Measurements from ENCODE around the gene CREG2. TPM values are rescaled to one million over a fixed set of nuclear protein-coding genes. Genes with fewer than 3 reads are reported as not detected.

CREG2 gene
- total RNA-seq, 1 experiment from 2014 or later = 119 TPM

DNA sequence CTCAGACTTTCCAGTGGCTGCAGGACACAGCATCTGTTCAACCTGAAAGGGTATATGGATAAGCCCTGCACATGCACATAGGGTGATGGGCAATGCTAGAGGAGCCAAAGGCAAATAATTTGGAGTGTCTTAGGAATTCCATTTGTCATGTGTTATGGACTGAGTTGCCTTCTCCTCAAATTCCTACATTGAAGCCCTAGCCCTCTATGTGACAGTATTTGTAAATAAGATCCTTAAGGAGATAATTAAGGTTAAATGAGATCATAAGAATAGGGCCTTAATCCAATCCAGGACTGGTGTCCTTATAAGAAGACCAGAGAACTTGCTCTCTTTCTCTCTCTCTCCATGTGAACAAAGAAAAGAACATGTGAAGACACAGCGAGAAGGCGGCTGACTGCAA is 42.9 kb upstream of the CREG2 start:
- no peak for DNase-seq
- CTCF ChIA-PET = no interaction called here
- no peak overlapping the region for H3K4me3 Mint-ChIP-seq (ENCODE audit: unreplicated experiment)
- no peaks in the 10 kb centered on the region for H3K27me3 ChIP-seq (replicated peaks; ENCODE audit: control insufficient read depth, insufficient read depth, low read length)
- H3K4me3 ChIP-seq (ENCODE audit: low read depth, low read length) = no peak overlapping the region
- no TSS peak for BruUV-seq (replicated peaks)
- intact Hi-C loops (cut with micrococcal nuclease; ENCODE audit: unreplicated experiment) = no loop called here
- POLR2A ChIA-PET = no interaction called here
- H3K36me3 Mint-ChIP-seq (ENCODE audit: insufficient read depth, unreplicated experiment) = no peaks in the 10 kb centered on the region
- no peak overlapping the region for H3K27ac Mint-ChIP-seq (ENCODE audit: unreplicated experiment)
- H3K9me3 Mint-ChIP-seq (ENCODE audit: unreplicated experiment) = no peaks in the 10 kb centered on the region
- no peaks in the 10 kb centered on the region for H3K27me3 Mint-ChIP-seq (ENCODE audit: insufficient read depth, unreplicated experiment)
- H3K4me1 Mint-ChIP-seq (ENCODE audit: low read depth, unreplicated experiment) = no peaks in the 10 kb centered on the region
- no peak for TF ChIP-seq CTCF (IDR thresholded peaks at IDR 0.05; ENCODE audit: insufficient read depth in 1 of 2, low read depth in 1 of 2, low read length in 1 of 2, severe bottlenecking in 1 of 2, unreplicated experiment in 1 of 2)
- no peaks in the 10 kb centered on the region for H3K36me3 ChIP-seq (ENCODE audit: control insufficient read depth, insufficient read depth, low read length)
- no peaks in the 10 kb centered on the region for H3K4me1 ChIP-seq
- no peaks in the 10 kb centered on the region for H3K9me3 ChIP-seq

- Mint-ChIP-seq H3K27me3 (ENCODE audit: insufficient read depth, unreplicated experiment) (no peaks in the 10 kb centered on the region), H3K4me1 (ENCODE audit: low read depth, unreplicated experiment) (no peaks in the 10 kb centered on the region), H3K9me3 (ENCODE audit: unreplicated experiment) (no peaks in the 10 kb centered on the region), H3K36me3 (ENCODE audit: insufficient read depth, unreplicated experiment) (no peaks in the 10 kb centered on the region), H3K4me3 (ENCODE audit: unreplicated experiment) (no peak overlapping the region), H3K27ac (ENCODE audit: unreplicated experiment) (no peak overlapping the region)
- H3K4me1 ChIP-seq = no peaks in the 10 kb centered on the region
- TF ChIP-seq CTCF (IDR thresholded peaks at IDR 0.05; ENCODE audit: insufficient read depth in 1 of 2, low read depth in 1 of 2, low read length in 1 of 2, severe bottlenecking in 1 of 2, unreplicated experiment in 1 of 2) = no peak
- no peaks in the 10 kb centered on the region for H3K27me3 ChIP-seq (replicated peaks; ENCODE audit: control insufficient read depth, insufficient read depth, low read length)
- intact Hi-C loops (cut with micrococcal nuclease; ENCODE audit: unreplicated experiment) = no loop called here
- ChIA-PET CTCF (no interaction called here), POLR2A (no interaction called here)
- BruUV-seq (replicated peaks) = no TSS peak
- H3K9me3 ChIP-seq = no peaks in the 10 kb centered on the region
- H3K36me3 ChIP-seq (ENCODE audit: control insufficient read depth, insufficient read depth, low read length) = no peaks in the 10 kb centered on the region
- H3K4me3 ChIP-seq (ENCODE audit: low read depth, low read length) = no peak overlapping the region
- DNase-seq = no peak
Observed at GRCh38 chr2:101429453-101429852, 42.1 kb upstream of the CREG2 start.

- intact Hi-C loops (cut with micrococcal nuclease; ENCODE audit: unreplicated experiment) = no loop called here
- no peaks in the 10 kb centered on the region for H3K36me3 Mint-ChIP-seq (ENCODE audit: insufficient read depth, unreplicated experiment)
- no peaks in the 10 kb centered on the region for H3K27me3 Mint-ChIP-seq (ENCODE audit: insufficient read depth, unreplicated experiment)
- H3K4me3 Mint-ChIP-seq (ENCODE audit: unreplicated experiment) = no peak overlapping the region
- no peak overlapping the region for H3K4me3 ChIP-seq (ENCODE audit: low read depth, low read length)
- H3K4me1 Mint-ChIP-seq (ENCODE audit: low read depth, unreplicated experiment) = no peaks in the 10 kb centered on the region
- no peaks in the 10 kb centered on the region for H3K9me3 ChIP-seq
- ChIA-PET CTCF (no interaction called here), POLR2A (no interaction called here)
- no peak overlapping the region for H3K27ac Mint-ChIP-seq (ENCODE audit: unreplicated experiment)
- no peaks in the 10 kb centered on the region for H3K4me1 ChIP-seq
- H3K27me3 ChIP-seq (replicated peaks; ENCODE audit: control insufficient read depth, insufficient read depth, low read length) = no peaks in the 10 kb centered on the region
- H3K36me3 ChIP-seq (ENCODE audit: control insufficient read depth, insufficient read depth, low read length) = no peaks in the 10 kb centered on the region
- TF ChIP-seq CTCF (IDR thresholded peaks at IDR 0.05; ENCODE audit: insufficient read depth in 1 of 2, low read depth in 1 of 2, low read length in 1 of 2, severe bottlenecking in 1 of 2, unreplicated experiment in 1 of 2) = no peak
- DNase-seq = no peak
- no peaks in the 10 kb centered on the region for H3K9me3 Mint-ChIP-seq (ENCODE audit: unreplicated experiment)
- BruUV-seq (replicated peaks) = no TSS peak
Observed at GRCh38 chr2:101428422-101429176, 41.3 kb upstream of the CREG2 start.
